ENCODE data around the gene GOLGA6L10.

GRCh38 chr15:82298032-82298431 lies 51.2 kb downstream of the GOLGA6L10 start:
- TF ChIP-seq, protein P1, sequence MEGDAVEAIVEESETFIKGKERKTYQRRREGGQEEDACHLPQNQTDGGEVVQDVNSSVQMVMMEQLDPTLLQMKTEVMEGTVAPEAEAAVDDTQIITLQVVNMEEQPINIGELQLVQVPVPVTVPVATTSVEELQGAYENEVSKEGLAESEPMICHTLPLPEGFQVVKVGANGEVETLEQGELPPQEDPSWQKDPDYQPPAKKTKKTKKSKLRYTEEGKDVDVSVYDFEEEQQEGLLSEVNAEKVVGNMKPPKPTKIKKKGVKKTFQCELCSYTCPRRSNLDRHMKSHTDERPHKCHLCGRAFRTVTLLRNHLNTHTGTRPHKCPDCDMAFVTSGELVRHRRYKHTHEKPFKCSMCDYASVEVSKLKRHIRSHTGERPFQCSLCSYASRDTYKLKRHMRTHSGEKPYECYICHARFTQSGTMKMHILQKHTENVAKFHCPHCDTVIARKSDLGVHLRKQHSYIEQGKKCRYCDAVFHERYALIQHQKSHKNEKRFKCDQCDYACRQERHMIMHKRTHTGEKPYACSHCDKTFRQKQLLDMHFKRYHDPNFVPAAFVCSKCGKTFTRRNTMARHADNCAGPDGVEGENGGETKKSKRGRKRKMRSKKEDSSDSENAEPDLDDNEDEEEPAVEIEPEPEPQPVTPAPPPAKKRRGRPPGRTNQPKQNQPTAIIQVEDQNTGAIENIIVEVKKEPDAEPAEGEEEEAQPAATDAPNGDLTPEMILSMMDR (IDR thresholded peaks at IDR 0.05): no peak
- TF ChIP-seq POLR2A (IDR thresholded peaks at IDR 0.05): no peak
